Endothelial cell of umbilical vein (primary cell): Measurements from ENCODE around the gene NANS. TPM values are rescaled to one million over a fixed set of nuclear protein-coding genes. Genes with fewer than 3 reads are reported as not detected.

Source experiments
- BruUV-seq: library from RNA; stranded (reverse); fragments of 400-500 nt; replicated peaks from 2 replicates; lab custom pipeline; 2021; lab: Mats Ljungman, UMichigan
- CTCF ChIA-PET: fragments of 300-600, 350-600 bp; sonication (Branson Sonifier 250); formaldehyde crosslinking; loops from one replicate; lab custom pipeline; 2021; ENCODE audit warnings: antibody characterized with exemption, inconsistent platforms; lab: Charles Lee
- POLR2A ChIA-PET: fragments of 300-600, 350-600 bp; sonication (Branson Sonifier 250); formaldehyde crosslinking; loops from one replicate; lab custom pipeline; 2021; ENCODE audit warnings: antibody characterized with exemption, inconsistent platforms; lab: Charles Lee
- DNase-seq: peaks from one replicate; pipeline ENCODE4 v3.0.0-alpha.2; 2011; ENCODE audit warnings: low read depth, low spot score
- FAIRE-seq: peaks from 2 replicates; lab custom pipeline; 2011; peaks lifted over from hg19 to GRCh38; lab: Jason Lieb, UNC
- H2AFZ ChIP-seq: 2 replicates; pipeline ENCODE4 v1.6.0; 2012; ENCODE audit warnings: low read depth, low read length, control low read depth, inconsistent platforms
- H3K27ac ChIP-seq: 2 replicates; pipeline ENCODE4 v1.5.1; 2011; ENCODE audit warnings: low read depth, mild to moderate bottlenecking, control low read depth, low read length, moderate library complexity; ENCODE audit not compliant: insufficient read depth
- H3K27me3 ChIP-seq, 2 experiments: 2 replicates each; pipeline versions ENCODE4 v1.6.0 to v1.6.1; 2011; ENCODE audit warnings: low read length in 2 of 2, mixed read lengths in 1 of 2; ENCODE audit not compliant: control insufficient read depth in 2 of 2, insufficient read depth in 2 of 2
- H3K36me3 ChIP-seq, 2 experiments: 2 replicates in 1 of 2; 3 replicates in 1 of 2; pipeline ENCODE4 v1.5.1; 2011; ENCODE audit warnings: low read length in 2 of 2, mild to moderate bottlenecking in 1 of 2, moderate library complexity in 1 of 2; ENCODE audit not compliant: control insufficient read depth in 2 of 2, insufficient read depth in 2 of 2; ENCODE audit errors: extremely low read depth in 1 of 2
- H3K4me1 ChIP-seq: 3 replicates; pipeline ENCODE4 v1.5.1; 2011; ENCODE audit warnings: mild to moderate bottlenecking, low read length; ENCODE audit not compliant: control insufficient read depth, insufficient read depth; ENCODE audit errors: extremely low read depth
- H3K4me2 ChIP-seq: 2 replicates; pipeline ENCODE4 v1.6.1; 2011; ENCODE audit warnings: low read length, control low read depth, mixed read lengths; ENCODE audit not compliant: insufficient read depth
- H3K4me3 ChIP-seq, 3 experiments: fragments of 200-600 bp in 1 of 3; sonication (generic), shearing (Covaris generic) in 1 of 3; replicated peaks in 1 of 3; 2 replicates each; pipeline ENCODE4 v1.5.1; 2011 to 2016; ENCODE audit warnings: control low read depth in 3 of 3, low read length in 3 of 3, mild to moderate bottlenecking in 2 of 3, inconsistent platforms in 1 of 3, low read depth in 1 of 3, moderate library complexity in 1 of 3; ENCODE audit not compliant: insufficient read depth in 1 of 3
- H3K79me2 ChIP-seq: 2 replicates; pipeline ENCODE4 v1.6.0; 2012; ENCODE audit warnings: low read length, inconsistent platforms; ENCODE audit not compliant: control insufficient read depth, insufficient read depth
- H3K9ac ChIP-seq: replicated peaks from 2 replicates; pipeline ENCODE3; 2011; ENCODE audit warnings: low read length, control low read depth; ENCODE audit not compliant: insufficient read depth; ENCODE audit errors: extremely low read depth
- H3K9me1 ChIP-seq: replicated peaks from 3 replicates; pipeline ENCODE4 v1.6.0; 2011; ENCODE audit warnings: mild to moderate bottlenecking, low read length; ENCODE audit not compliant: control insufficient read depth, insufficient read depth; ENCODE audit errors: extremely low read depth
- H3K9me3 ChIP-seq: replicated peaks from 2 replicates; pipeline ENCODE4 v1.5.1; 2012; ENCODE audit warnings: low read length, inconsistent platforms; ENCODE audit not compliant: control insufficient read depth, insufficient read depth
- H4K20me1 ChIP-seq: replicated peaks from 2 replicates; pipeline ENCODE3; 2011; ENCODE audit warnings: mild to moderate bottlenecking, low read length; ENCODE audit not compliant: control insufficient read depth, insufficient read depth; ENCODE audit errors: extremely low read depth
- FOS ChIP-seq: IDR thresholded peaks from 2 replicates; pipeline ENCODE4 v1.6.1; 2011; ENCODE audit warnings: mild to moderate bottlenecking, low read length, moderate library complexity, borderline replicate concordance; ENCODE audit not compliant: insufficient read depth
- GATA2 ChIP-seq: IDR thresholded peaks from 2 replicates; pipeline ENCODE4 v1.7.0; 2011; ENCODE audit warnings: low read depth, mild to moderate bottlenecking, moderate library complexity, mixed read lengths, low read length; ENCODE audit not compliant: insufficient read length, insufficient read depth
- JUN ChIP-seq: IDR thresholded peaks from 2 replicates; pipeline ENCODE4 v1.6.1; 2011; ENCODE audit warnings: borderline replicate concordance, low read depth; ENCODE audit not compliant: insufficient read length, insufficient read depth
- MYC ChIP-seq: IDR thresholded peaks from one replicate; pipeline ENCODE4 v1.6.1; 2011; ENCODE audit warnings: mild to moderate bottlenecking, low read depth, low read length
- POLR2A ChIP-seq: IDR thresholded peaks from 2 replicates; pipeline ENCODE4 v1.6.1; 2012; ENCODE audit warnings: low read depth, mild to moderate bottlenecking, control low read depth, low read length
- POLR2AphosphoS5 ChIP-seq: IDR thresholded peaks from 2 replicates; pipeline ENCODE4 v1.6.1; 2012; ENCODE audit warnings: low read depth, mild to moderate bottlenecking, control low read depth, low read length, moderate library complexity; ENCODE audit not compliant: insufficient read depth
- dilution Hi-C: fragments of 300-500 bp; cut with MboI; formaldehyde crosslinking; loops from one replicate; pipeline ENCODE4 v1.15.0; 2019; ENCODE audit warnings: low sequenced_read_pairs; ENCODE audit not compliant: extremely low pct_ligation_motif_present
- intact Hi-C: fragments of 100-400 bp; cut with micrococcal nuclease; formaldehyde crosslinking; loops from one replicate; pipeline ENCODE4 v1.10.0; 2022
- polyA plus RNA-seq, 4 experiments: library from polyadenylated mRNA; depleted of rRNA in 3 of 4; stranded (reverse) in 3 of 4; unstranded in 1 of 4; fragments of >200 nt; gene quantifications; 2 replicates each; pipeline versions ENCODE4 v1.2.1 to v1.2.3, GENCODE V29; 2011 to 2012; ENCODE audit warnings: missing spikeins in 1 of 4
- total RNA-seq: library from RNA; stranded (reverse); gene quantifications from 2 replicates; pipeline ENCODE4 v1.2.3, GENCODE V29; 2021
- TF ChIP-seq, protein P1 (sequence below), 2 donors: IDR thresholded peaks; 1 replicate in 1 of 2; 2 replicates in 1 of 2; pipeline ENCODE4 v1.5.1; 2011; ENCODE audit warnings: low read length in 2 of 2, mild to moderate bottlenecking in 2 of 2, moderate library complexity in 2 of 2, control low read depth in 1 of 2, inconsistent platforms in 1 of 2, low read depth in 1 of 2; ENCODE audit not compliant: insufficient read depth in 1 of 2; ENCODE audit errors: extremely low read depth in 1 of 2
- TF ChIP-seq, protein P2 (sequence below): IDR thresholded peaks from 2 replicates; pipeline ENCODE4 v1.6.1; 2011; ENCODE audit not compliant: insufficient read depth, insufficient read length

The NANS gene
- total and polyA plus RNA-seq, 2 donors (not counting 3 experiments of a cell fraction or from before 2014, with no cell fraction given), result 85.1 to 108 TPM

DNA sequence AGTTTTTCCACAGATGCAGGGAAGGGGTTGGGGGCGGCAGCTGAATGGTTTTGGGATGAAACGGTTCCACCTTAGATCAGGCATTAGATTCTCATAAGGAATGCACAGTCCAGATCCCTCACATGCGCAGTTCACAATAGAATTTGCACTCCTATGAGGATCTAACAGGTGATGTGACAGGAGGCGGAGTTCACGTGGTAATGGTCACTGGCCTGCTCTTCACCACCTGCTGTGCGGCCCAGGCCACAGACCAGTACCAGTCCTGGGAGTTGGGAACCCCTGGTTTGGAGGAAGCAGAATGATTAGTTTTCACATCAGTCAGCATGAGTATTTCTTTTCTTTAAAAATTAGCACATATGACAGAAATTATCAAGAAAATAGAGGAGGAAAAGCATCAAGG lies 47.1 kb upstream of the NANS start:
- Histone ChIP-seq H3K79me2 (peaks cover 49% of the 10 kb centered on the region), H2AFZ (no peak overlapping the region)
- CTCF ChIA-PET, result no interaction called here

More for the DNA sequence above, 47.1 kb upstream of the NANS start:
- H3K27ac ChIP-seq, result peak overlapping the region; percentile 71
- no peaks in the 10 kb centered on the region for H3K9me3 ChIP-seq
- intact Hi-C loops (no loop called here), dilution Hi-C loops (no loop called here)
- DNase-seq, result no peak
- BruUV-seq, result no TSS peak
- H3K9me1 ChIP-seq, result no peaks in the 10 kb centered on the region
- no peak overlapping the region for H3K9ac ChIP-seq
- no peaks in the 10 kb centered on the region for H3K27me3 ChIP-seq
- peak overlapping the region; percentile 61 for H3K4me2 ChIP-seq
- POLR2A ChIA-PET, result no interaction called here
- H4K20me1 ChIP-seq, result no peaks in the 10 kb centered on the region
- H3K4me3 ChIP-seq, result peak overlapping the region in 1 of 3 experiments; percentile 19
- FAIRE-seq, result no peak
- TF ChIP-seq, protein P1, sequence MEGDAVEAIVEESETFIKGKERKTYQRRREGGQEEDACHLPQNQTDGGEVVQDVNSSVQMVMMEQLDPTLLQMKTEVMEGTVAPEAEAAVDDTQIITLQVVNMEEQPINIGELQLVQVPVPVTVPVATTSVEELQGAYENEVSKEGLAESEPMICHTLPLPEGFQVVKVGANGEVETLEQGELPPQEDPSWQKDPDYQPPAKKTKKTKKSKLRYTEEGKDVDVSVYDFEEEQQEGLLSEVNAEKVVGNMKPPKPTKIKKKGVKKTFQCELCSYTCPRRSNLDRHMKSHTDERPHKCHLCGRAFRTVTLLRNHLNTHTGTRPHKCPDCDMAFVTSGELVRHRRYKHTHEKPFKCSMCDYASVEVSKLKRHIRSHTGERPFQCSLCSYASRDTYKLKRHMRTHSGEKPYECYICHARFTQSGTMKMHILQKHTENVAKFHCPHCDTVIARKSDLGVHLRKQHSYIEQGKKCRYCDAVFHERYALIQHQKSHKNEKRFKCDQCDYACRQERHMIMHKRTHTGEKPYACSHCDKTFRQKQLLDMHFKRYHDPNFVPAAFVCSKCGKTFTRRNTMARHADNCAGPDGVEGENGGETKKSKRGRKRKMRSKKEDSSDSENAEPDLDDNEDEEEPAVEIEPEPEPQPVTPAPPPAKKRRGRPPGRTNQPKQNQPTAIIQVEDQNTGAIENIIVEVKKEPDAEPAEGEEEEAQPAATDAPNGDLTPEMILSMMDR (IDR thresholded peaks at IDR 0.05; ENCODE audit: extremely low read depth in 1 of 2, insufficient read depth in 1 of 2, low read depth in 1 of 2, low read length in 2 of 2), result no peak
- TF ChIP-seq FOS (no peak), POLR2A (no peak), MYC (no peak), JUN (no peak), GATA2 (no peak), POLR2AphosphoS5 (no peak)
- TF ChIP-seq, protein P2, sequence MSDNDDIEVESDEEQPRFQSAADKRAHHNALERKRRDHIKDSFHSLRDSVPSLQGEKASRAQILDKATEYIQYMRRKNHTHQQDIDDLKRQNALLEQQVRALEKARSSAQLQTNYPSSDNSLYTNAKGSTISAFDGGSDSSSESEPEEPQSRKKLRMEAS, result no peak
- peaks cover 42% of the 10 kb centered on the region for H3K4me1 ChIP-seq
- H3K36me3 ChIP-seq, result peaks cover 15 to 23% of the 10 kb centered on the region in 2 experiments
